GM12892 (cell line): ENCODE data around the gene CTNND2.

Experiments
- POLR2A ChIP-seq: IDR thresholded peaks from 2 replicates; pipeline ENCODE4 v1.6.1; 2011; ENCODE audit warnings: low read depth, low read length, control low read depth
- POLR2AphosphoS5 ChIP-seq: IDR thresholded peaks from 2 replicates; pipeline ENCODE4 v1.6.1; 2011; ENCODE audit warnings: low read depth, low read length, control low read depth
- TAF1 ChIP-seq: IDR thresholded peaks from 2 replicates; pipeline ENCODE4 v1.6.1; 2011; ENCODE audit warnings: low read depth, mild to moderate bottlenecking, control low read depth, low read length, borderline replicate concordance

- TF ChIP-seq TAF1 (no peak), POLR2AphosphoS5 (no peak), POLR2A (no peak)
Measured at GRCh38 chr5:11878814-11879213, 25.4 kb downstream of the CTNND2 start.
